Loucy (cell line): Measurements from ENCODE around the gene RUFY3.

Source experiments
- CTCF ChIP-seq: fragments of 200-600 bp; sonication (generic); conservative IDR thresholded peaks from 2 replicates; pipeline ENCODE4 v1.5.1; 2014; ENCODE audit warnings: mild to moderate bottlenecking, antibody characterized with exemption, low read length
- EZH2phosphoT487 ChIP-seq: fragments of 200-600 bp; IDR thresholded peaks from 2 replicates; pipeline ENCODE4 v1.6.1; 2018; ENCODE audit warnings: antibody characterized with exemption, mild to moderate bottlenecking, moderate library complexity, borderline replicate concordance

- TF ChIP-seq CTCF, result no peak
- TF ChIP-seq EZH2phosphoT487, result no peak
These were observed 39.6 kb downstream of the RUFY3 start for GRCh38 chr4:70761276-70761816.
